Ishikawa (cell line): ENCODE results near the gene VWA5B1.

Experiments used
- CREB1 ChIP-seq: IDR thresholded peaks from 2 replicates; pipeline ENCODE4 v1.6.1; 2012; ENCODE audit warnings: low read depth
- EP300 ChIP-seq: IDR thresholded peaks from 2 replicates; pipeline ENCODE4 v1.6.1; 2012; ENCODE audit warnings: borderline replicate concordance
- RAD21 ChIP-seq: IDR thresholded peaks from 2 replicates; pipeline ENCODE4 v1.6.1; 2012; ENCODE audit warnings: low read depth
- TAF1 ChIP-seq: IDR thresholded peaks from 2 replicates; pipeline ENCODE4 v1.6.1; 2012; ENCODE audit warnings: low read depth, mild to moderate bottlenecking
- TCF12 ChIP-seq: IDR thresholded peaks from 2 replicates; pipeline ENCODE4 v1.6.1; 2012; ENCODE audit warnings: low read depth
- TF ChIP-seq, protein P1 (sequence below): IDR thresholded peaks from 2 replicates; pipeline ENCODE4 v1.6.1; 2012; ENCODE audit warnings: low read depth, mild to moderate bottlenecking

GRCh38 chr1:20261095-20261494 lies 29.6 kb upstream of the VWA5B1 start:
- no peak for TF ChIP-seq RAD21
- TF ChIP-seq, protein P1, sequence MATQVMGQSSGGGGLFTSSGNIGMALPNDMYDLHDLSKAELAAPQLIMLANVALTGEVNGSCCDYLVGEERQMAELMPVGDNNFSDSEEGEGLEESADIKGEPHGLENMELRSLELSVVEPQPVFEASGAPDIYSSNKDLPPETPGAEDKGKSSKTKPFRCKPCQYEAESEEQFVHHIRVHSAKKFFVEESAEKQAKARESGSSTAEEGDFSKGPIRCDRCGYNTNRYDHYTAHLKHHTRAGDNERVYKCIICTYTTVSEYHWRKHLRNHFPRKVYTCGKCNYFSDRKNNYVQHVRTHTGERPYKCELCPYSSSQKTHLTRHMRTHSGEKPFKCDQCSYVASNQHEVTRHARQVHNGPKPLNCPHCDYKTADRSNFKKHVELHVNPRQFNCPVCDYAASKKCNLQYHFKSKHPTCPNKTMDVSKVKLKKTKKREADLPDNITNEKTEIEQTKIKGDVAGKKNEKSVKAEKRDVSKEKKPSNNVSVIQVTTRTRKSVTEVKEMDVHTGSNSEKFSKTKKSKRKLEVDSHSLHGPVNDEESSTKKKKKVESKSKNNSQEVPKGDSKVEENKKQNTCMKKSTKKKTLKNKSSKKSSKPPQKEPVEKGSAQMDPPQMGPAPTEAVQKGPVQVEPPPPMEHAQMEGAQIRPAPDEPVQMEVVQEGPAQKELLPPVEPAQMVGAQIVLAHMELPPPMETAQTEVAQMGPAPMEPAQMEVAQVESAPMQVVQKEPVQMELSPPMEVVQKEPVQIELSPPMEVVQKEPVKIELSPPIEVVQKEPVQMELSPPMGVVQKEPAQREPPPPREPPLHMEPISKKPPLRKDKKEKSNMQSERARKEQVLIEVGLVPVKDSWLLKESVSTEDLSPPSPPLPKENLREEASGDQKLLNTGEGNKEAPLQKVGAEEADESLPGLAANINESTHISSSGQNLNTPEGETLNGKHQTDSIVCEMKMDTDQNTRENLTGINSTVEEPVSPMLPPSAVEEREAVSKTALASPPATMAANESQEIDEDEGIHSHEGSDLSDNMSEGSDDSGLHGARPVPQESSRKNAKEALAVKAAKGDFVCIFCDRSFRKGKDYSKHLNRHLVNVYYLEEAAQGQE = no peak
- TF ChIP-seq CREB1 = no peak
- TF ChIP-seq EP300 = no peak
- TF ChIP-seq TAF1 = no peak
- TF ChIP-seq TCF12 = no peak
